GM10248 (cell line): ENCODE measurements around the gene PTGDR.
A peak's percentile ranks its signal among the peaks of the same experiment; 100 is the strongest.

Source experiments
- CTCF ChIA-PET: fragments of 300-600 bp; sonication (Branson Sonifier 250); formaldehyde crosslinking; extraction: SDS; loops from one replicate; lab custom pipeline; 2021; ENCODE audit warnings: antibody characterized with exemption; lab: Yijun Ruan, JAX
- POLR2A ChIA-PET: fragments of 350-650 bp; sonication (Branson Sonifier 250); formaldehyde crosslinking; extraction: SDS; loops from one replicate; lab custom pipeline; 2020; ENCODE audit warnings: antibody characterized with exemption; lab: Yijun Ruan, JAX
- DNase-seq: peaks from one replicate; pipeline ENCODE4 v3.0.0; 2012; ENCODE audit errors: extremely low spot score
- CTCF ChIP-seq: IDR thresholded peaks from 2 replicates; pipeline ENCODE4 v1.5.1; 2012; ENCODE audit warnings: mild to moderate bottlenecking, low read depth; ENCODE audit errors: extremely low read depth, missing control alignments, control extremely low read depth

Gene PTGDR

GRCh38 chr14:52244328-52244727 is 23.2 kb upstream of the PTGDR start:
- DNase-seq, result peak; percentile 20
- ChIA-PET POLR2A (no interaction called here), CTCF (interaction anchor here (1.4 to 1.7 kb wide), 2 partner anchors 9 to 38 kb away, joined by 3 to 4 read pairs; no protein-coding TSS in a partner anchor)
- TF ChIP-seq CTCF, result no peak

GRCh38 chr14:52244997-52245396 is 22.5 kb upstream of the PTGDR start:
- no peak for DNase-seq
- ChIA-PET CTCF (interaction anchor here (1.4 to 1.7 kb wide), 2 partner anchors 8 to 38 kb away, joined by 3 to 4 read pairs; no protein-coding TSS in a partner anchor), POLR2A (no interaction called here)
- TF ChIP-seq CTCF, result no peak

- no peak for DNase-seq
- ChIA-PET CTCF (interaction anchor here (0.8 kb wide), 1 partner anchor 10 kb away, joined by 3 read pairs; no protein-coding TSS in a partner anchor), POLR2A (no interaction called here)
- TF ChIP-seq CTCF, result no peak
Measured at GRCh38 chr14:52248057-52248456, 19.4 kb upstream of the PTGDR start.

GRCh38 chr14:52251724-52252123 is 15.8 kb upstream of the PTGDR start:
- no peak for TF ChIP-seq CTCF
- no peak for DNase-seq
- POLR2A ChIA-PET, result no interaction called here
- CTCF ChIA-PET, result no interaction called here

- DNase-seq, result no peak
- TF ChIP-seq CTCF, result no peak
- POLR2A ChIA-PET, result no interaction called here
- CTCF ChIA-PET, result interaction anchor here (1.3 kb wide), 1 partner anchor 9 kb away, joined by 4 read pairs; no protein-coding TSS in a partner anchor
Measured at GRCh38 chr14:52253503-52253902, 14.0 kb upstream of the PTGDR start.

DNA sequence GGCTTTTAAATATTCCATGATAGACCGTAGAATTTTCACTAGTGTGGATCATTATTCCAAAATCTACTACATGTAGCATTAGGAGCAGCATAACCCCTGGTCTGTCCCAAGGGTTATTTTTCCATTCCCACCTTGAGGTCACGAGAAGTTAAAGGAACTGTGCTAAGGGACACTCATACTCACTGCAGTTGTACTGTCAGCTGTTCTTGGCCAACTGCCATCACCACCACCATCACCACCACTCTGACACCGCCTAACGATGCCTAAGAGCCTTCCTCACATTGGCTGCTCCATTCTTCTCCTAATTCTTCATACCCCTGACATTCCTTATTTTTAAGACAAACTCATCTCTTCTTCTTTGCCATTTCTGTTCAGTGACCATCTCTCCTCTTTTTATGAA is 13.4 kb upstream of the PTGDR start:
- POLR2A ChIA-PET, result no interaction called here
- CTCF ChIA-PET, result interaction anchor here (1.3 kb wide), 1 partner anchor 9 kb away, joined by 4 read pairs; no protein-coding TSS in a partner anchor
- TF ChIP-seq CTCF, result no peak
- no peak for DNase-seq
